NK-92 treated with Interleukin-12 subunit alpha and Interleukin-12 subunit beta, amount 100 ng/mL, for 24 hours (cell line): ENCODE measurements around the gene EPHA2.

ENCODE experiments used
- DNase-seq: peaks from one replicate; lab custom pipeline; 2025; lab: John Stamatoyannopoulos, UW

Gene EPHA2

DNA sequence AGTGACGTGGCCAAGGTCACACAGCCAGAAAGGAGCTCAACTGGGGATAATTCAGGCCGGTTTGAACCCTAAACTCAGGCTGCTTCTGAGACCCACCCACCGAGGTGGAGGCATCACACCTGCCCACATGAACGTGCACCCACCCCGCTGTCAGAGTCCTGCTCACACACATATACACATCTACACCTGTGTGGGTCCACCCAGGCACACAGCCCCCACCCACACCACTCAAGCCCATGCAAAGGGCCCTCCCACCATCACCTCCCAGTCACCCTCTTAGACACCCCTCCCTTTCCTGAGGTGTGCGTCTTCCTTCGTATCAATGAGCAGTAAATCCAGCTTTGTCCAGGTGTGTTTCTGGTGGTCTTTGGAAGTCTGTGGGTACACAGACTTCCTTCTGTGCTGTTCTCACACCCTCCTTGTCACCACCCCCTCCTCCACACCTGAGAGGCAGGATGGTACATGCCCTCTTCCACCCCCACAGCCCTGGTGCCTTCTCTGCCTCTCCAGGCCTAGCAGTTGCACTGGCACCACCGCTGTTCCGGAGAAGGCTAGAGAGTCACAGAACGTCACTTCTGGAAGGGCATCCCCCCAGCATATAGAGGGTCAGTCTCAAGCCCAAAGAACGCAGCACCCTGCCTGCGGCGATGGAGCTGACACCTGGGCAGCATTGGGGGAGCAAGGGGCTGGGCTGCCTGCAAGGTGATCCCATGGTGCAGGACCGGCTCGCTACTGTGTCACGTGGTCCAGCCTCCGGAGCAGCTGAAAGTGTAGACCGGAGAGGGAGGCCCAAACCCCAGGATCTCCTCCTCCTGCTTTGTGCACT lies 63.6 kb downstream of the EPHA2 start:
- no peak for DNase-seq

GRCh38 chr1:16091296-16091695 lies 64.6 kb downstream of the EPHA2 start:
- no peak for DNase-seq

GRCh38 chr1:16090076-16090826 lies 65.6 kb downstream of the EPHA2 start:
- DNase-seq, result no peak

DNA sequence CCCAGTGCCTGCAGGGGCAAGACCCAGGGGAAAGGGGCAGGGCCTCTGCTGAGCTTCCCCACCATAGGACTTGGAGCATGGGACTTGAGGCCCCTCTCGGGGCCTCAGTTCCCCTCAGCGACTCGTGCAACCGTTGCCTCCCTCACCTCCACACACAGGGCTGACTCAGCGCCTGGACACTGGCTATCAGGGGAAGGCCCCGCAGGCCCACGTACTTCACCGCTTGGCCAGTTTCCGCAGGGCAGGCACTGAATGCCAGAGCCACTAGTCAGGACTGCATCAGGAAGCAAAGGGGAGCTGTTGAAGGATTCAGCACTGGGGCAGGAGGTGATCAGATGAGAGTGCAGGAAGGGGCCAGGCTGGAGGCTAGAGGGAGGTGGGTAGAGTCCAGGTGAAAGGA lies 66.9 kb downstream of the EPHA2 start:
- DNase-seq, result no peak

DNA sequence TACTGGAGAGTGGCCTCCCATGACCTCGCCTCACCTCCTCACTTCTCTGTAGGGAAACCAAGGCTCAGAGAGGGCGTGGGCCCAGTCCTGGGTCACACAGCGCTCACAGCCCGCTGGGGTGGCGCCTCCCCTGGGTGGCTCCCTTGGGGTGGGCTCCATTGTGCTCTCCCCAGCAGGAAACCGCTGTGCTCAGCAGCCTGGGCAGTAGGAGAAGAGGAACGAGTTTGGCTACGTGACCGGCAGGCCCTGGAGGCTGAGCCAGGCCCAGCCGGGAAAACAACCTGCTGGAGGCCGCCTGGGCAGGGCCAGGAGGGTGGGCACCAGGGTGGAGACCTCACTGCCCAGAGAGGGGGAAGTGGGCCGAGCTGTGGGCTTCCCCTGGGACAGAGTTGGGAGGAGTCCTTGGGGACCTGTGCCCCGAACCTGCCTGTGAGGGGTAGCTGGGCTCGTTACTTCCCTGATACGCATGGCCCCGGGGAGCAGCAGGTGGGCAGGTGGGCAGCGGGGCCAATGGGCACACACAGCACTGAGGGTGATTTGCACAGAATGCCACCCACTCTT lies 67.4 kb downstream of the EPHA2 start:
- DNase-seq, result no peak

- DNase-seq, result no peak
These were observed 68.1 kb downstream of the EPHA2 start for GRCh38 chr1:16087733-16088132.

- DNase-seq, result no peak
These were observed 70.3 kb downstream of the EPHA2 start for GRCh38 chr1:16085522-16085921.

GRCh38 chr1:16083486-16083885 lies 72.4 kb downstream of the EPHA2 start:
- DNase-seq, result no peak

DNA sequence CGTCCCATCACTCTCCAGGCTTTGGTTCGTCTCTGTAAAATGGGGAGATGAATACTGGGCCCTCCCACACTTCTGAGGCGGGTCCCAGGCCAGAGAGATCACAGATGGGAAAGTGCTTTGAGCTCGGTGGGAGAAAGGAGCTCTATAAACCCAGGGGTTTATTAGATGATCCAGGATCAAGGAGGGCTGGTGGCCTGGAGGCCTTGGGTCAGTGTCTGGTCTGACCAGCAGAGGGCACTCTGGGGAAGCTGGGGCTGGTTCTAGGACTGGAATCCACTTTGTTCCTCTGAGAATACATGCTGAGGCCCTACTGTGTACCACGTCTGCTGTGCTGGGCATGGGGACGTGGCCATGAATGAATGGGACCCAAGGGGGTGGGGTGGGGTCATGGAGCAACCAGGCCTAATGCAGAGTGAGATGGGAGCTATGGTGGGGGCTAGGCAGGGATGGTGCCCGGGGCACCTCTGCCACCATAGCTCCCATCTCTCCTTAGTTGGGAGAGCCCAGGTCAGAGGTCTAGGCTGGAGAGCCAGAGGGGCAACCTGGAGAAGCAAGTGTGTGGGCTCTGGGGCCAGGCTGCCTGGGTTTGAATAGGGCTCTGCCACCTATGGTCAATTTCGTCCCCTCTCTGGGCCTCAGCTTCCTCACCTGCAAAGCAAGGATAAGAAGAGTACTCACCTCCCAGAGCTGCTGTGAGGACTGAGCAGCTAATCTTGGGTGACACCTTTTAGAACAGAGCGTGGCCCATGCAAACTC lies 73.4 kb downstream of the EPHA2 start:
- DNase-seq, result peak; percentile 31

GRCh38 chr1:16081636-16082035 lies 74.2 kb downstream of the EPHA2 start:
- DNase-seq, result no peak

- no peak for DNase-seq
These were observed 75.3 kb downstream of the EPHA2 start for GRCh38 chr1:16080422-16081150.

DNA sequence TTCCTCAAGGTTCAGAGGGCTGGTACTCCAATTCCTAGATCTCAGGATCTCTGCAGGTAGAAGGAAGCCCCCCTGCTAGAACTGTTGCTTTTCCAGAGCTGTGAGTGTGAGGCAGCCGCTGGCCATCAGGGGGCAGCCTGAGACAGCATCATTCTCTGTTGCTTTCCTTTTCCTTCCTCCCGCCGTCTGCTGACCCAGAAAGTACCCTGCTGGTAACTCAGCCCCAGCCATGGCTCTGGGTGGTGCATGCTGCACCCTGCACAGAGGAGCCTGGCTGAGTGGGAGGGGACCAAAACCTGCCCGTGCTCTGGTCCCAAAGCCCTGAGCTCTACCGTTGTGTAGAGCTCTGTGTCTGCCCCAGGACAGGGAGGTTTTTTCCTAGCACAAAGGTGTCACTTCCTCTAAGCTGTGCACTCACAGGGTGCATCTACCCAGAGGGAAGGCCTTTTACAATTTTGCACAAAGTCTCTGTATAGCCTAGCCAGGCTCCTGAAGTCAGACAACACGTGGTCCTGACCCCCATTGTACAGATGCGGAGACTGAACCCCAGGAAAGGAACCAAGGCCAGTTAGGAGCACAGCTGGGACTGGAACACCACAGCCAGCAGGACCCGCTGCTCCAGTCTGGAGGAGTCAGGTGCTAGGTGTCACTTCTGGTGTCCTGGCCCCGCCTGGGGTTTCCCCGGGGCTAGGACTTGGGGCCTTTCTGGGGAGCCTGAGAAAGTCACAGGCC lies 76.8 kb downstream of the EPHA2 start:
- peak; percentile 72 for DNase-seq

DNA sequence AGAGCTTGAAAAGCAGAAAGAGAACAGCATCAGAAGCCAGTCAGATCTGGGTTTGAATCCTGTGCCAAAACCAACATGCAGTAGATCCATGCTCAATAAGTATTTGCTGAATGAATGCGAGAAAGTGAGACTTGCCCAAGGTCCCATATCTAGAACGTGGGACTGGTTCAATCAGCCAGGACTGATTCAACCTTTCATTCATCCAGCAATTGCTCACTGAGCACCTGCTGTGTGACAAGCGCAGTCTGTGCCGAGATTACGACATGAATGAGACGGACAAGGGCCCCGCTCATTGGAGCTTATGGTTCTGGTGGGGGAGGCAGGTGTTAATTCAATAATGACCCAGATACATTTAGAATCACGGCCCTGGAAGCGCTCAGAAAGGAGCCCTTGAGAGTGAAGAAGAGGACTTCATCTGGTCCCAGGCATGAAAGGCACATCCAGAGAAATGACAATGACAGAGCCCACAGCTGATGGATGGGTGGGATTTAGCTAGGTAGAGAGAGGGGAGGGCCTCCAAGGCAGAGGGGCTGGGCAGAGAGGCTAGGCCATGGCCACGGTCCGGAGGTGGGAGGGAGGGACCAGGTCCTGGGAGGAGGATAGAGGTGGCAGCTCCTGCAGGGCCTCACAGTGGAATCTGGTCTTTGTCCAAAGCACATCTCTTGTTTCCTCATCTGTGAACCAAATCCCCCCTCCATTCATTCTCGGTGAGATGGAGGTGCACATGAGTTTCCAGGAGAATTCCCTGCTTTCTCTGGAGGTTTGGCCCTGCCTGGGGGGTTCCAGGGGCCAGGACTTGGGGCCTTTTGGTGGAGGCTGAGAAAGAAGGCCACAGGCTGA lies 78.2 kb downstream of the EPHA2 start:
- no peak for DNase-seq

DNA sequence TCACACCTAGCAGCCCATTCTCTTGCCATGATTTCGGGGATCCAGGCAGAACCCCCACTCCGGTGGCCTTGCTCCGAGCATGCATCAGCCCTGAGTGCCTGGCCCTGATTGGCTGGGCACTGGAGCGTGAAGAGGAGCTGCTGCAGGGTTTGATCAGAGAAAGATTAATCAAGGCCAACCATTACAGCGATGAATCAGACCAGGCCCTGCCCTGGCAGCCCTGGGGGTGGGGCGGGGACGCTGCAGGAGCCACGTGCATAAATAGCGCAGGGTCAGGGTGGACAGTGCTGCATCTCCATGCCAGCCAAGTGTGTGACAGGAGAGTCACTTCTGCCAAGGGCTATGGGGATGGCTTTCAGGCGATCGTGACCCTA lies 79.0 kb downstream of the EPHA2 start:
- no peak for DNase-seq

DNA sequence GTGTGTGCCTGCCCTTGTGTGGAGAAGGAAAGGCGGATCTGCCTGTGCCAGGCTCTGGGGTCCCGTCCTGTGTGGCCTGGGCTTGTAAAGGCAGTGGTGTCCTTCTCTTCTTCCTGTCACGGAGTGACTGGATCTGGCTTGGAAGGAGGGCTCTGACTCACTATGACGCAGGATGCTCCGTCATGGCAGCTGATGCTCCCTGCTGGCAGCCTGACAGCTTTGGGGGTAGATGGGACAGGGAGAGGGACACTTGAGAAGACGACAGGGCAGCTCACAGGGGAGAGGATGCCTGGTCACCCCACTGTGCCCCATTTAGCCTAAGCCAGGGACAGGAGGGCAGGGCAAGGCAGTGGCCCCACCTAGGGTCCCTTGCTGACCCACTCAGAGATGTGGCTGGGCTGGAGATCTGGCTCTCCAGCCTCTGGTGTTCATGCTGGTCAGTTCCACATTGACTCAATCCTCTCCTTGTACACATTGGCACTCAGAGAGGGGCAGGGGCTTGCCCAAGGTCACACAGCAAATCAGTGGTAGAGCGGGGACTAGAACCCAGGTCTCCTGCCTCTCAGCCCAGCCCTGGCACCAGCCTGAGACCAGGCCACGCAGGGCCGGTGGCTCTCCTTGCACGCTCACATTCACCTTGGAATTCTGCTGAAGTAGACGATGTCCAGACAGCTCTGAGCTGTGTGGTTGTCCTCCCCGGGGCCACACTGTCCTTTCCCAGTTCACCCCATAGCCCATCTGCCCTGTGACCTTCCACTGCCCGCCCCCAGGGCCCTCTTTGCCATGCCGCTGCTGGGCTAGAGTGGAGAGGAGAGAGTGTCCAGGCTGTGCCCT lies 79.6 kb downstream of the EPHA2 start:
- DNase-seq, result no peak

- DNase-seq, result no peak
These were observed 80.4 kb downstream of the EPHA2 start for GRCh38 chr1:16075337-16076030.
